ENCODE results near the gene TBCD. TPM values are rescaled to one million over a fixed set of nuclear protein-coding genes. Genes with fewer than 3 reads are reported as not detected.

TBCD gene
- total RNA-seq, 1 experiment from 2014 or later: 29.6 TPM

DNA sequence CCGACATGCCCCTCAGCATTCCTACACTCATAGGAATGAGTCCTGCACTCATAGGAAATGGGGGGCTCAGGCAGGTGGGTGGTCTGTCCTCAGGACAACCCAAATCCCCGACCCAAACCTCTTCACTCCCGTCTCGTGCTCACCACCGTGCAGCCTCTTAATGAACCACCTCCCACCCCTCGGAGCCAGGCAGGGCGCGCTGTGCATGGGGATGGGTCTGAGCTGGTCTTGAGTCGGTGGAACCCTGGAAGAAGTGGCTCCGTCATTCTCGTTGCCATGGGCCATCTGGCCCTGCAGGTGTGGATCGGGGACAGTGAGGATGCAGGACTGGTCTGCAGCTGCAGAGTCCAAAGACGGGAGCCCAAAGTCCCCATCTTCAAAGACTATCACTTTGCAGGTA lies 47.0 kb upstream of the TBCD start:
- no peak overlapping the region for H3K4me3 ChIP-seq (ENCODE audit: low read length)
- POLR2A ChIA-PET (ENCODE audit: unreplicated experiment): no interaction called here
- CTCF ChIA-PET: no interaction called here
- no peak overlapping the region for H3K9ac ChIP-seq (ENCODE audit: low read length)
- H2AFZ ChIP-seq (ENCODE audit: low read length): no peak overlapping the region
- no peaks in the 10 kb centered on the region for H3K36me3 ChIP-seq (ENCODE audit: low read depth, low read length)
- no peaks in the 10 kb centered on the region for H3K79me2 ChIP-seq (ENCODE audit: low read length)
- no TSS peak for BruUV-seq (replicated peaks)
- DNase-seq (no peak), ATAC-seq (no peak)
- intact Hi-C loops (cut with micrococcal nuclease): no loop called here
- H3K9me3 ChIP-seq (ENCODE audit: low read length): no peaks in the 10 kb centered on the region
- no peak overlapping the region for H3K4me2 ChIP-seq (ENCODE audit: low read length)
- no peaks in the 10 kb centered on the region for H3F3A ChIP-seq (ENCODE audit: low read length, unreplicated experiment)
- H3K27ac ChIP-seq (ENCODE audit: low read length): no peak overlapping the region
- TF ChIP-seq CTCF (conservative IDR thresholded peaks at IDR 0.05; ENCODE audit: low read depth, low read length) (no peak), EZH2 (IDR thresholded peaks at IDR 0.05; ENCODE audit: low read length, unreplicated experiment) (no peak), EZH2phosphoT487 (IDR thresholded peaks at IDR 0.05; ENCODE audit: borderline replicate concordance, low read length) (no peak)
- no peaks in the 10 kb centered on the region for H3K9me2 ChIP-seq (replicated peaks; ENCODE audit: low read length)
- no peaks in the 10 kb centered on the region for H3K27me3 ChIP-seq (ENCODE audit: low read length)
- no peaks in the 10 kb centered on the region for H4K20me1 ChIP-seq (ENCODE audit: low read length)
- H3K4me1 ChIP-seq (ENCODE audit: insufficient read depth, low read length): no peaks in the 10 kb centered on the region

DNA sequence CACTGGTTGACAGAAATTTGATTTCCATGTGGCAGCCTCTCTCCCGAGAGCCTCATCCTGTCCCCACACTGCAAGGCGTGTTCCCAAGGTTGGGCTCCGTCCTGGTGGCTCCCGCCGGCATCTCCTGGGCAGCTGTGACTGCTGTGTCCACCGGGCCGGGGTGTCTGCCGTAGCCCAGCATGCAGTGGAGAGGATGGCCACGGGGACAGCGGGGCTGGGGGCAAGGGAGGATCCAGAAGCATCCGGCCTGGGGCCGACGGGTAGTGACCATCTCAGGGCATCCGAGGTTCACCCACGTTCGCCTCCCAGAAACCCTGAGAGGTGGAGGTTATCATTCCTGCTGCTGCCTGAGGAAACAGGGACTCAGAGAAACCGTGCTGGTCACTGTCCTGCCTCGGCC lies 46.1 kb upstream of the TBCD start:
- CTCF ChIA-PET: no interaction called here
- BruUV-seq (replicated peaks): no TSS peak
- intact Hi-C loops (cut with micrococcal nuclease): no loop called here

More for the DNA sequence above, 46.1 kb upstream of the TBCD start:
- Histone ChIP-seq H3K27ac (ENCODE audit: low read length) (no peak overlapping the region), H3K27me3 (ENCODE audit: low read length) (no peaks in the 10 kb centered on the region), H3K9ac (ENCODE audit: low read length) (no peak overlapping the region), H3K4me2 (ENCODE audit: low read length) (no peak overlapping the region), H3K4me3 (ENCODE audit: low read length) (no peak overlapping the region), H3K9me3 (ENCODE audit: low read length) (no peaks in the 10 kb centered on the region), H3K79me2 (ENCODE audit: low read length) (no peaks in the 10 kb centered on the region), H3K36me3 (ENCODE audit: low read depth, low read length) (no peaks in the 10 kb centered on the region), H3K4me1 (ENCODE audit: insufficient read depth, low read length) (no peaks in the 10 kb centered on the region), H3K9me2 (replicated peaks; ENCODE audit: low read length) (no peaks in the 10 kb centered on the region), H3F3A (ENCODE audit: low read length, unreplicated experiment) (no peaks in the 10 kb centered on the region), H2AFZ (ENCODE audit: low read length) (no peak overlapping the region), H4K20me1 (ENCODE audit: low read length) (no peaks in the 10 kb centered on the region)
- POLR2A ChIA-PET (ENCODE audit: unreplicated experiment): no interaction called here
- no peak for DNase-seq
- ATAC-seq: no peak
- TF ChIP-seq EZH2 (IDR thresholded peaks at IDR 0.05; ENCODE audit: low read length, unreplicated experiment) (no peak), EZH2phosphoT487 (IDR thresholded peaks at IDR 0.05; ENCODE audit: borderline replicate concordance, low read length) (no peak), CTCF (conservative IDR thresholded peaks at IDR 0.05; ENCODE audit: low read depth, low read length) (no peak)
